DOHH2 (cell line): Measurements from ENCODE around the gene CLEC18B.
"Not testable (repeated sequence)": the region's sequence is repeated elsewhere in the genome, so short reads cannot be mapped to it uniquely, and the experiment has no call there.

Source experiments
- H3F3A ChIP-seq: fragments of 200-600 bp; sonication (generic), shearing (Covaris generic); 2 replicates; pipeline ENCODE4 v1.6.0; 2016; ENCODE audit warnings: antibody characterized with exemption, mild to moderate bottlenecking; ENCODE audit not compliant: control insufficient read depth, insufficient read depth
- H3K27ac ChIP-seq: fragments of 200-600 bp; sonication (generic); 2 replicates; pipeline ENCODE4 v1.5.1; 2014; ENCODE audit warnings: low read depth, mild to moderate bottlenecking, low read length, moderate library complexity
- H3K27me3 ChIP-seq: fragments of 200-600 bp; sonication (generic); 2 replicates; pipeline ENCODE4 v1.6.1; 2014; ENCODE audit warnings: mild to moderate bottlenecking, low read length, mixed read lengths; ENCODE audit not compliant: control insufficient read depth
- H3K36me3 ChIP-seq: fragments of 200-600 bp; sonication (generic); 2 replicates; pipeline ENCODE4 v1.6.1; 2014; ENCODE audit warnings: mild to moderate bottlenecking, low read length, moderate library complexity, mixed read lengths; ENCODE audit not compliant: control insufficient read depth
- H3K4me1 ChIP-seq: fragments of 200-600 bp; sonication (generic); 2 replicates; pipeline ENCODE4 v1.6.1; 2014; ENCODE audit warnings: mild to moderate bottlenecking, low read length, mixed read lengths; ENCODE audit not compliant: control insufficient read depth
- H3K4me2 ChIP-seq: fragments of 200-600 bp; sonication (generic); 2 replicates; pipeline ENCODE4 v1.6.0; 2014; ENCODE audit warnings: mild to moderate bottlenecking, low read length, moderate library complexity
- H3K4me3 ChIP-seq: fragments of 200-600 bp; sonication (generic); 2 replicates; pipeline ENCODE4 v1.5.1; 2014; ENCODE audit warnings: mild to moderate bottlenecking, low read length, mixed read lengths
- H3K79me2 ChIP-seq: fragments of 200-600 bp; sonication (generic); 2 replicates; pipeline ENCODE4 v1.6.1; 2014; ENCODE audit warnings: mild to moderate bottlenecking, low read length, mixed read lengths; ENCODE audit not compliant: control insufficient read depth
- H3K9me2 ChIP-seq: fragments of 200-600 bp; sonication (generic); replicated peaks from 2 replicates; pipeline ENCODE4 v1.6.1; 2014; ENCODE audit warnings: mild to moderate bottlenecking, low read length, mixed read lengths; ENCODE audit not compliant: control insufficient read depth
- H3K9me3 ChIP-seq: fragments of 200-600 bp; sonication (generic); 2 replicates; pipeline ENCODE4 v1.6.1; 2014; ENCODE audit warnings: antibody characterized with exemption, low read length, mixed read lengths; ENCODE audit not compliant: control insufficient read depth, insufficient read depth
- H4K20me1 ChIP-seq: fragments of 200-600 bp; sonication (generic); 2 replicates; pipeline ENCODE4 v1.6.0; 2014; ENCODE audit warnings: low read depth, mild to moderate bottlenecking, antibody characterized with exemption, low read length, moderate library complexity; ENCODE audit not compliant: control insufficient read depth, insufficient read depth

The CLEC18B gene

DNA sequence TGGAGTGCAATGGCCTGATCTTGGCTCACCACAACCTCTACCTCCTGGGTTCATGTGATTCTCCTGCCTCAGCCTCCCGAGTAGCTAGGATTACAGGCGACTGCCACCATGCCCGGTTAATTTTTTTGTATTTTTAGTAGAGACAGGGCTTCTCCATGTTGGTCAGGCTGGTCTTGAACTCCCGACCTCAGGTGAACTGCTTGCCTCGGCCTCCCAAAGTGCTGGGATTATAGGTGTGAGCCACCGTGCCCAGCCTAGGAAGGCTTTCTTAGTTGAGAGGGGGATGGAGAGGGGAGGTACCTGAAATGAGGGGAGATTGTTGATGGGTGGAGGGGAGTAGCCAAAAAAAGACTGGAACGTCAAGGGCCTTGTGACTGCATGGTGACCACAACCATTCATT is 7.4 kb downstream of the CLEC18B start:
- not testable (repeated sequence) for H4K20me1 ChIP-seq, H3K9me3 ChIP-seq, H3K79me2 ChIP-seq, H3K36me3 ChIP-seq, H3K4me2 ChIP-seq, H3K27ac ChIP-seq, H3K4me1 ChIP-seq, H3K27me3 ChIP-seq, H3F3A ChIP-seq, H3K9me2 ChIP-seq, H3K4me3 ChIP-seq

DNA sequence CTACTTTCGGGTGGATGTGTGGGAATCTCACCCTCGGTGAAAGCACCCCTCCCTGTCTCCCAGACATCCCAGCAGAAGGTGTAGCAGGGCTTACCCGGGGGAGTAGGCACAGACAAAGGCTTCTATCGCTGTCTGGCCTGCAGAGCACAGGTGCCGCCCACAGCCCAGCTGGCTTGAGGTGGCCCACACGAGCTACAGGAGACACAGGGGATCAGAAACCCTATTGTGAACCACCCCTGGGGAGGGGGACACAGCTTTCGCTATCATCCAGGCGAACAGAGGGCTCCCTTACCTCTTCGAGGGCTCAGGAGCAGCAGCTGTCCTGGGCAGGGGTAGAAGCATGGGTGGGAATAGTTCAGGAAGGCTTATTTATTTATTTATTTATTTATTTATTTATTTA is 7.8 kb downstream of the CLEC18B start:
- H3K36me3 ChIP-seq, H3K27ac ChIP-seq: not testable (repeated sequence)

GRCh38 chr16:74412775-74413390 is 8.4 kb downstream of the CLEC18B start:
- not testable (repeated sequence) for H3K36me3 ChIP-seq, H3K79me2 ChIP-seq, H3F3A ChIP-seq, H4K20me1 ChIP-seq, H3K27me3 ChIP-seq, H3K4me1 ChIP-seq, H3K27ac ChIP-seq, H3K9me3 ChIP-seq, H3K4me3 ChIP-seq, H3K9me2 ChIP-seq, H3K4me2 ChIP-seq

More for the DNA sequence above, 7.8 kb downstream of the CLEC18B start:
- not testable (repeated sequence) for H3K4me1 ChIP-seq, H3K4me2 ChIP-seq, H3K79me2 ChIP-seq, H4K20me1 ChIP-seq, H3K27me3 ChIP-seq, H3K9me3 ChIP-seq, H3F3A ChIP-seq, H3K4me3 ChIP-seq, H3K9me2 ChIP-seq

- H3K27ac ChIP-seq, H4K20me1 ChIP-seq, H3K9me3 ChIP-seq, H3F3A ChIP-seq, H3K9me2 ChIP-seq, H3K4me2 ChIP-seq, H3K4me3 ChIP-seq, H3K4me1 ChIP-seq, H3K27me3 ChIP-seq, H3K36me3 ChIP-seq, H3K79me2 ChIP-seq: not testable (repeated sequence)
These were observed 9.0 kb downstream of the CLEC18B start for GRCh38 chr16:74412138-74412774.

- H3K9me3 ChIP-seq: not testable (repeated sequence)
These were observed 10.3 kb downstream of the CLEC18B start for GRCh38 chr16:74410981-74411380.

DNA sequence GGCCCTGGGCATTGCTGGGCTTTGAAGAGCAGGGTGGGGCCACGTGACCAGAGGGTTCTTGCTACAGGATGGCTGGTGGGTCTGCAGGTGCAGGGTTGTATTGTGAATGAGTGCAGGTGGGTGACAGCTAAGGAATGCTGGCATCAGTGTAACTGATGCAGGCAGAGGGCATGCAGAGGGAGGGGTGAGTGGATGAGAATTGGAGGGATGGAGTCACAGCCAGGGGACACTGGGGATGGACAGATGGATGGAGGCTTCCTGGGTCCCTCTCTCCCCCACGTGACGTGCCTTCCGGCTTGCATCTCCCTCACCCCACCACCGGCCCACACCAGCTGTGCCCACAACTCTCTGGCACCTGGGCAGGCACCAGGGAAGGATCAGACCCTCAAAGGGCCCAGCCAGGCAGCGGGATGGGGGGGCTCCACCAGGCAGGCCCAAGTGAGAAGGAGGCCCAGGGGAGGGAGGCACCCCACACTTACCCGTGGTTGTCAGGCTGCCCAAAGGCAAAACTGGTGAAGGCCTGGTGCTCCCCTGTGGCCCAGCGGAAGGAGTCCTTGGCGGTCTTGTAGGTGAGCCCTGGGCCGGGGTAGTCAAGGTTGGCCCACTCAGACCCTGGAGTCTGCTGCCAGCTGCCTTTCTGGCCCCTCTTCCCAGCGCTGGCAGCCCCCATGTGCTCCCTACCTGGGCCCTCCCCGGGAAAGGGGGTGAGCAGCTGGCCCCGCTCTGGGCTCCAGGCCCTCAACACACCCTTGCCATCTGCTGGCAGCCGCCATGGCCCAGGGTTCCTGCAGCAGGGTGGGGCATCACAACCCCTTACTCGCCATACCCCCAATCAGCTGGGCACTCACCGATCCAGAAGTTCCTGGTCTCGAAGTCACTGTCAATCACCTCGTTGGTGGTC is 11.0 kb downstream of the CLEC18B start:
- H4K20me1 ChIP-seq, H3K27me3 ChIP-seq, H3K9me3 ChIP-seq, H3K9me2 ChIP-seq, H3K36me3 ChIP-seq, H3K4me3 ChIP-seq, H3K4me2 ChIP-seq, H3K79me2 ChIP-seq, H3K4me1 ChIP-seq, H3F3A ChIP-seq, H3K27ac ChIP-seq: not testable (repeated sequence)

More at GRCh38 chr16:74410981-74411380, 10.3 kb downstream of the CLEC18B start:
- not testable (repeated sequence) for H3K27ac ChIP-seq, H3K27me3 ChIP-seq, H3F3A ChIP-seq, H3K9me2 ChIP-seq, H3K4me1 ChIP-seq, H4K20me1 ChIP-seq, H3K36me3 ChIP-seq, H3K4me3 ChIP-seq, H3K4me2 ChIP-seq, H3K79me2 ChIP-seq

DNA sequence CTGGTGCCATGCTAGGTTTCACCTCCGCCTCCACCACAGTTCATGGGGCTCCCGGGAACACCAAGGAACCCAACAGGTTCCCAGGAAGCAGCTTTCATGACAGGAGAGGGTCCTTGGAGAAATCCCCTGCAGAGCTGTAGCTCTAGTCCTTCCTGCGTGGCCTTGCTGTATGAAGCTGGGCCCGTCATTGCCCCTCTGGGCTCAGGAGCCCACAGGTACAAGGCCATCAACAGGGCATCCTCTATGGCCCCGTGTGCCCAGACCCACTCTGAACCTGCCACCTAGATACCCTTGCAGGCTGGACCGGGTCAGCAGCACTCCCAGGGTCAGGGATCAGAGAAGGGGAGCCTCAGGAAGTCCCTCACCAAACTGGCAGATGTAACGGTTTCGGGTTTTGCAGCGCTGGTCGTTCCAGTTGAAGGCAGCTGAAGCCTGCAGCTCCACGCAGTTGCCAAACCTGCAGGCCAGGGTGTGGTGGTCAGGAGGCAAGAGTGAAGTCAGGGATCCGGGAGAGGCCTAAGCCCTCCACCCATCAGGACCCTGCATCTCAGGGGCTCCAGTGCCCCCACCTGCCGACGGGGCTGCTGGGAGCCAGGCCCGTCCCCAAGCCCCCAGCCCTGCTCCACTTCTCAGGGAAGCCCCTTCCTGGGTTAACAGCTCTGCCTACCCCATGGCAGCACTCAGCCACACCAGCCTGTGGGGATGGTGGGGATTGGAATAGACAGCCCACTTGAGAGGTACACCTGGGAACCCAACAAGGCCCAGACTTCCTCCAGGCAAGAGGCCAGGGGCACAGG is 11.9 kb downstream of the CLEC18B start:
- not testable (repeated sequence) for H3K9me3 ChIP-seq, H3K4me2 ChIP-seq, H3K4me3 ChIP-seq, H4K20me1 ChIP-seq, H3K27me3 ChIP-seq, H3K9me2 ChIP-seq, H3K4me1 ChIP-seq, H3F3A ChIP-seq, H3K79me2 ChIP-seq, H3K36me3 ChIP-seq, H3K27ac ChIP-seq
